Astrocyte of the cerebellum (primary cell): ENCODE data around the gene CHML.
A peak's percentile ranks its signal among the peaks of the same experiment; 100 is the strongest.

Source experiments
- DNase-seq: peaks from one replicate; pipeline ENCODE4 v3.0.0-alpha.2; 2011; ENCODE audit warnings: low read depth
- H3K4me3 ChIP-seq: 2 replicates; pipeline ENCODE4 v1.5.1; 2011; ENCODE audit warnings: mild to moderate bottlenecking, low read depth, low read length, moderate library complexity
- in situ Hi-C: cut with HindIII; loops from 2 replicates; pipeline ENCODE4 v1.10.0; 2017; ENCODE audit warnings: low sequenced_read_pairs
- TF ChIP-seq, protein P1 (sequence below): IDR thresholded peaks from 2 replicates; pipeline ENCODE4 v1.5.1; 2012; ENCODE audit warnings: low read length, low read depth, moderate library complexity, mild to moderate bottlenecking; ENCODE audit errors: missing control alignments

The CHML gene

DNA sequence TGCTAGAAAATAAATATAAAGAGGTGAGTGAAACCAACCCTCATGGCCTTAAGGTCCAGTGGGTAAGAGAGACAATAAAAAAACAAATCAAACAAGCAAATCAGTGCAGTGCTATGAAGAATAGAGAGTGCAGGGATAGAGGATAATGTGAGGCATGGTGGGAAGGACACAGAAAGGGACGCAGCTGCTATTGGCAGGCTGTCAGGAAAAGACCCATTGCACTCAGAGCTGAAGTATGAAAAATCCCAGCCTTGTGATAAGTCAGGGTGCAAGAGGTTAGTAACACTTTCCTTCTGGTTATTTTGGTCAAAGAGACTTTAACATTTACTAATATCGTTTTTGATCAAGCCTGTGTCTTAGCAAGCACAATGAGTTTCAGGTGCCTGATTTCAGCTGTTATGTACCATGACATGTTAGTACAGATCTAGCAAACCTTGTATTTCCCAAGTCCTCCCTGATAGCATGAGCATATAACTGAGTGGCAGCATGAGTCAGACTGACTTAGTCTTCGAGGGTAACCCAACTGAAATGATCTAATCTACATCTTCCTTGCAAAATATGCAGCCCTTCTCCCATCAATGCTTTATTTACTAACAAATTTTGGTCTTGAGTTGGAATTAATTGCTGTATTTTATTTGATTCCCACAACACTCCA is 31.7 kb downstream of the CHML start:
- no peak overlapping the region for H3K4me3 ChIP-seq
- TF ChIP-seq, protein P1, sequence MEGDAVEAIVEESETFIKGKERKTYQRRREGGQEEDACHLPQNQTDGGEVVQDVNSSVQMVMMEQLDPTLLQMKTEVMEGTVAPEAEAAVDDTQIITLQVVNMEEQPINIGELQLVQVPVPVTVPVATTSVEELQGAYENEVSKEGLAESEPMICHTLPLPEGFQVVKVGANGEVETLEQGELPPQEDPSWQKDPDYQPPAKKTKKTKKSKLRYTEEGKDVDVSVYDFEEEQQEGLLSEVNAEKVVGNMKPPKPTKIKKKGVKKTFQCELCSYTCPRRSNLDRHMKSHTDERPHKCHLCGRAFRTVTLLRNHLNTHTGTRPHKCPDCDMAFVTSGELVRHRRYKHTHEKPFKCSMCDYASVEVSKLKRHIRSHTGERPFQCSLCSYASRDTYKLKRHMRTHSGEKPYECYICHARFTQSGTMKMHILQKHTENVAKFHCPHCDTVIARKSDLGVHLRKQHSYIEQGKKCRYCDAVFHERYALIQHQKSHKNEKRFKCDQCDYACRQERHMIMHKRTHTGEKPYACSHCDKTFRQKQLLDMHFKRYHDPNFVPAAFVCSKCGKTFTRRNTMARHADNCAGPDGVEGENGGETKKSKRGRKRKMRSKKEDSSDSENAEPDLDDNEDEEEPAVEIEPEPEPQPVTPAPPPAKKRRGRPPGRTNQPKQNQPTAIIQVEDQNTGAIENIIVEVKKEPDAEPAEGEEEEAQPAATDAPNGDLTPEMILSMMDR = no peak
- DNase-seq = no peak
- in situ Hi-C loops = no loop called here

DNA sequence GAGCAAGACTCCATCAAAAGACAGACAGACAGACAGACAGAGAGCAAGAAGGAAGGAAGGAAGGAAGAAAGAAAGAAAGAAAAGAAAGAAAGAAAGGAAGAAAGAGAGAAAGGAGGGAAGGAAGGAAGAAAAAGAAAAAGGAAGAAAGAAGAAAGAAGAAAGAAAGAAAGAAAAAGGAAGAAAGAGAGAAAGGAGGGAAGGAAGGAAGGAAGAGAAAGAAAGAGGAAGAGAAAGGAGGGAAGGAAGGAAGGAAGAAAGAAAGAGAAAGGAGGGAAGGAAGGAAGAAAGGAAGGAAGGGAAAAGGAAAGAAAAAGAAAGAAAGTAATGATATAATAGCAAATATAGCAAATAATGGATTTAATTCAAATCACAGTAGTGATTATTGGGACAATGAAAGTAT is 32.7 kb downstream of the CHML start:
- in situ Hi-C loops = no loop called here
- H3K4me3 ChIP-seq = no peak overlapping the region
- no peak for DNase-seq
- TF ChIP-seq, protein P1 = no peak

DNA sequence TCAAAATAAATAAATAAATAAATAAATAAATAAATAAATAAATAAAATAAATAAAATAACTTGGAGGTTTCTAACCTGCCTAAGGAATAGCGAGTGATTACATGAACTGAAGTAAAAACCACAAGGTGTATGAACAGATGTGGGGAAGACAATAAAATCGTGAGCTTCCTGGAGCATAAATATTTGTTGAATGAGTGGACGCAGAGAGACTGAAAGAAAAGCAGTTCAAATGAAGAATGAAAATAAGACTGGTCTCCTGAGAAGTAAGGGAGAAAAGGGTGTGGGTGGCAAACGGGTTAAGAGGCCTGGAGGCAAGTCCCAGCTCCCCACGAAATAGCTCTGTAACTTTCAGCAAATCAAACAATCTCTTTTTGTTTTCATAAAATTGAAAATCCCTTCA is 33.6 kb downstream of the CHML start:
- no peak for DNase-seq
- TF ChIP-seq, protein P1 = no peak
- H3K4me3 ChIP-seq = no peak overlapping the region
- in situ Hi-C loops = no loop called here

DNA sequence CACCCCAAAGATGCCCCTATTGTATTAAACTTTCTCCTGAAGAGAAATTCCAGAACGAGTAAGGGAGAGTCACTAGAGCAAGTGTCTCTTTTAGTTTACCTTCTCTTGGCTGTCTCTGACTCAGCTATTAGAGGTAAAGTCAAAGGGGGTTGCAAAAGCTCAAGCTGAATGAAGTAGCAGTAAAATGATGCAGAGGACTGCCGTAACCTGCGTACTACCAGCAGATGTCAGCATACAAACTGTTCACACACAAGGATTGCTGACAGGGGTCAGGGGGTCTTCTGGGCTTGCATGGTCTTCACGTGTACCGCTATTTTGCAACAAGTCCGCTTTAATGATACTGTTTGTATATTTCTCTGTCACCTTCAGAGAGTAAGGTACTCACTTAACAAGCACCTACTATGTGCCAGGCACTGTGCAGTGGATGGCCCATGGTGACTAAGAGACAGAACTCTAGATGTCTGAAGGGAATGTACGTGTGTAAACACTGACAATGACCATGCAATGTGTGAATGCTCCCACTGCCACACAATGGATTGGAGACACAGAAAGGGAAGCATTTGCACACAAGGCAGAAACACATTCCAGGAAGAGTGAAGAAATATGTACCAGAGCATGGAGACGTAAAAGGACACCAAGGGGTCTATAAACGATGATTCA is 34.9 kb downstream of the CHML start:
- TF ChIP-seq, protein P1 = peak; percentile 28
- DNase-seq = no peak
- in situ Hi-C loops = no loop called here
- no peak overlapping the region for H3K4me3 ChIP-seq

DNA sequence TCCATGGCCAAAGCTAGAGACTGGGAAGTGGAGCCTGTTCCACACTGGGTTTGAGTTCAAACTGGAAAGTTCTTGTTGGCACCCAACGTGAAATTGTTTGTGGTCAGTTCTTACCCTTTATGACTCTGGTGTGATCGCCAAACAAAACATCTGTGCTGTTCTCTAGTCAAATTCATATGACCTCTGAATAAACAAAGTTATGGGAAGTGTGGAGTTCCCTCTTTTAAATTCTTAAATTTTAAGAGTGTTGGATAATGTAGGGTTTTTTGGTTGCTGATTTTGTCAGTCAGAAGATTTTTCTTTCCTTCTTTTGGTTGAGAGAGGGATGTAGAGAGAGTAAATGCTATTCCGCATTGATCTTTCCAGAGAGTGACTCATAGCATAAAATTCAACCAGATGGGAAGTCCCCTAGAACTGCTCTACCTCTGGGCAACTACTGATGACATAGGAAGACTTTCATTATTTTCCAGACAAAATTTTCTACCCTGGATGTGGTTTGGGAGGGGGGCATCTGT is 36.4 kb downstream of the CHML start:
- TF ChIP-seq, protein P1 = no peak
- in situ Hi-C loops = no loop called here
- H3K4me3 ChIP-seq = no peak overlapping the region
- DNase-seq = peak; percentile 71

DNA sequence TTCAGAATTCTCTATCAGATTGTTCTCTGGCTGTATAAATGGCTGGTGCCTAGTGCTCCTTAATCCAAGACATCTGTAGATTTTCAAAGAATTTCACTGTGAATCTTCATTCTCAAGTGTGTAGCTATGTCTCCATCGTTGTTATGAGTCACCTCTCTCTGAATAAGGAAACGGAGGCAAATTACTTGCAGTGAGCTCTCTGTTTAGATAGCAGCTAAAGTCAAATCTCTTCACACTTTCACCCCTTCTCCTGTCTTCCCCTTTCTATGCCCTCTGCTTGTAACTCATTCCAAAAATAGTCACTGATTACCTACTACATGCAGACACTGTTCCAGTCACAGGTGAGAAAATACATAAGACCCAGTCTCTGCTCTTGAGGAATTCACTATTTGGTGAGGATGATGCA is 39.7 kb downstream of the CHML start:
- in situ Hi-C loops = no loop called here
- DNase-seq = no peak
- no peak overlapping the region for H3K4me3 ChIP-seq
- TF ChIP-seq, protein P1 = no peak
